HG03565 (cell line): ENCODE data around the gene RGS19.
"Not testable (repeated sequence)": the region's sequence is repeated elsewhere in the genome, so short reads cannot be mapped to it uniquely, and the experiment has no call there.

Experiments
- ATAC-seq: cut with Tn5 transposase; IDR thresholded peaks from one replicate; pipeline ENCODE4 v1.9.1; 2021; ENCODE audit warnings: mild to moderate bottlenecking, moderate library complexity; ENCODE audit not compliant: unreplicated experiment

The RGS19 gene

GRCh38 chr20:64095927-64096326, 16.6 kb upstream of the RGS19 start:
- ATAC-seq: no peak

GRCh38 chr20:64095455-64095854, 16.1 kb upstream of the RGS19 start:
- ATAC-seq: no peak

GRCh38 chr20:64093013-64093503, 13.7 kb upstream of the RGS19 start:
- no peak for ATAC-seq

GRCh38 chr20:64092258-64093012, 13.1 kb upstream of the RGS19 start:
- no peak for ATAC-seq

- ATAC-seq: no peak
Measured at GRCh38 chr20:64091770-64092169, 12.5 kb upstream of the RGS19 start.

- ATAC-seq: no peak
Measured at GRCh38 chr20:64091340-64091739, 12.0 kb upstream of the RGS19 start.

- ATAC-seq: no peak
Measured at GRCh38 chr20:64090165-64090564, 10.8 kb upstream of the RGS19 start.

- ATAC-seq: not testable (repeated sequence)
Measured at GRCh38 chr20:64088586-64088985, 9.3 kb upstream of the RGS19 start.

- ATAC-seq: not testable (repeated sequence)
Measured at GRCh38 chr20:64087226-64087825, 8.0 kb upstream of the RGS19 start.

- ATAC-seq: no peak
Measured at GRCh38 chr20:64086801-64087200, 7.5 kb upstream of the RGS19 start.

GRCh38 chr20:64084685-64085152, 5.4 kb upstream of the RGS19 start:
- no peak for ATAC-seq

GRCh38 chr20:64083804-64084684, 4.7 kb upstream of the RGS19 start, which contains the start of gene LKAAEAR1:
Gene LKAAEAR1 (minus strand): TSS chr20:64084398. CDS start chr20:64084219, 179 bp downstream.
- no peak for ATAC-seq

- no peak for ATAC-seq
Measured at GRCh38 chr20:64083378-64083803, 4.1 kb upstream of the RGS19 start.

GRCh38 chr20:64082820-64083377, 3.6 kb upstream of the RGS19 start:
- no peak for ATAC-seq

- ATAC-seq: no peak
Measured at GRCh38 chr20:64082126-64082731, 2.9 kb upstream of the RGS19 start.

- ATAC-seq: no peak
Measured at GRCh38 chr20:64081624-64081964, 2.3 kb upstream of the RGS19 start.

GRCh38 chr20:64080813-64081623, 1.7 kb upstream of the RGS19 start:
- ATAC-seq: no peak

GRCh38 chr20:64080013-64080812, 895 bp upstream of the RGS19 start, which contains the start of gene OPRL1:
Gene OPRL1 (plus strand): TSS chr20:64080082. CDS start chr20:64092721, 12,639 bp downstream.
- no peak for ATAC-seq

- ATAC-seq: no peak
Measured at GRCh38 chr20:64078934-64079272, 415 bp downstream of the RGS19 start.
